Measurements from ENCODE around the gene TMEM25.

DNA sequence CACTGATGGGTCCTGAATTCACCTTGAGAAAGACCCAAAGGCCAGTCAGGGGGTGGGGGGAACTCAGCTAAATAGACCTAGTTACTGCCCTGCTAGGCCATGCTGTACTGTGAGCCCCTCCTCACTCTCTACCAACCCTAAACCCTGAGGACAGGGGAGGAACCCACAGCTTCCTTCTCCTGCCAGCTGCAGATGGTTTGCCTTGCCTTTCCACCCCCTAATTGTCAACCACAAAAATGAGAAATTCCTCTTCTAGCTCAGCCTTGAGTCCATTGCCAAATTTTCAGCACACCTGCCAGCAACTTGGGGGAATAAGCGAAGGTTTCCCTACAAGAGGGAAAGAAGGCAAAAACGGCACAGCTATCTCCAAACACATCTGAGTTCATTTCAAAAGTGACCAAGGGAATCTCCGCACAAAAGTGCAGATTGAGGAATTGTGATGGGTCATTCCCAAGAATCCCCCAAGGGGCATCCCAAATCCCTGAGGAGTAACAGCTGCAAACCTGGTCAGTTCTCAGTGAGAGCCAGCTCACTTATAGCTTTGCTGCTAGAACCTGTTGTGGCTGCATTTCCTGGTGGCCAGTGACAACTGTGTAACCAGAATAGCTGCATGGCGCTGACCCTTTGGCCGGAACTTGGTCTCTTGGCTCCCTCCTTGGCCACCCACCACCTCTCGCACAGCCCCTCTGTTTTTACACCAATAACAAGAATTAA is 6.1 kb upstream of the TMEM25 start:
- TF ChIP-seq, protein P1, sequence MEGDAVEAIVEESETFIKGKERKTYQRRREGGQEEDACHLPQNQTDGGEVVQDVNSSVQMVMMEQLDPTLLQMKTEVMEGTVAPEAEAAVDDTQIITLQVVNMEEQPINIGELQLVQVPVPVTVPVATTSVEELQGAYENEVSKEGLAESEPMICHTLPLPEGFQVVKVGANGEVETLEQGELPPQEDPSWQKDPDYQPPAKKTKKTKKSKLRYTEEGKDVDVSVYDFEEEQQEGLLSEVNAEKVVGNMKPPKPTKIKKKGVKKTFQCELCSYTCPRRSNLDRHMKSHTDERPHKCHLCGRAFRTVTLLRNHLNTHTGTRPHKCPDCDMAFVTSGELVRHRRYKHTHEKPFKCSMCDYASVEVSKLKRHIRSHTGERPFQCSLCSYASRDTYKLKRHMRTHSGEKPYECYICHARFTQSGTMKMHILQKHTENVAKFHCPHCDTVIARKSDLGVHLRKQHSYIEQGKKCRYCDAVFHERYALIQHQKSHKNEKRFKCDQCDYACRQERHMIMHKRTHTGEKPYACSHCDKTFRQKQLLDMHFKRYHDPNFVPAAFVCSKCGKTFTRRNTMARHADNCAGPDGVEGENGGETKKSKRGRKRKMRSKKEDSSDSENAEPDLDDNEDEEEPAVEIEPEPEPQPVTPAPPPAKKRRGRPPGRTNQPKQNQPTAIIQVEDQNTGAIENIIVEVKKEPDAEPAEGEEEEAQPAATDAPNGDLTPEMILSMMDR (IDR thresholded peaks at IDR 0.05): no peak
- no peak for TF ChIP-seq EP300 (IDR thresholded peaks at IDR 0.05)

All from tibial nerve (tissue), 4 donors.